SK-N-SH (cell line): ENCODE measurements around the gene GRM8. TPM values are rescaled to one million over a fixed set of nuclear protein-coding genes. Genes with fewer than 3 reads are reported as not detected.

Experiments
- CTCF ChIA-PET: fragments of 300-600, 350-600 bp; formaldehyde crosslinking; extraction: SDS; loops from one replicate; lab custom pipeline; 2021; lab: Yijun Ruan, JAX
- POLR2A ChIA-PET: fragments of 350-600 bp; sonication (Branson Sonifier 250); formaldehyde crosslinking; extraction: SDS; loops from one replicate; lab custom pipeline; 2020; ENCODE audit warnings: antibody characterized with exemption, inconsistent platforms; lab: Yijun Ruan, JAX
- DNase-seq: peaks from one replicate; pipeline ENCODE4 v3.0.0; 2012
- H2AFZ ChIP-seq: fragments of 200-600 bp; sonication (generic); 2 replicates; pipeline ENCODE4 v1.8.1; 2016; ENCODE audit warnings: antibody characterized with exemption, mild to moderate bottlenecking, low read depth
- H3F3A ChIP-seq: fragments of 200-600 bp; sonication (generic); replicated peaks from 2 replicates; pipeline ENCODE3; 2016; ENCODE audit warnings: antibody characterized with exemption, mild to moderate bottlenecking; ENCODE audit not compliant: insufficient read depth
- H3K27ac ChIP-seq, 2 experiments: fragments of 200-500 bp in 1 of 2; fragments of 200-600 bp in 1 of 2; sonication (Bioruptor generic) in 1 of 2; sonication (generic), shearing (Covaris generic) in 1 of 2; 2 replicates each; pipeline versions ENCODE4 v1.5.1 to v1.6.1; 2014 to 2016; ENCODE audit warnings: low read depth in 2 of 2, inconsistent platforms in 1 of 2, low read length in 1 of 2, mild to moderate bottlenecking in 1 of 2, mixed read lengths in 1 of 2
- H3K27me3 ChIP-seq: fragments of 200-600 bp; sonication (generic), shearing (Covaris generic); 2 replicates; pipeline ENCODE4 v1.6.1; 2016; ENCODE audit warnings: mixed run types; ENCODE audit not compliant: insufficient read depth
- H3K36me3 ChIP-seq, 2 experiments: fragments of 200-500 bp in 1 of 2; fragments of 200-600 bp in 1 of 2; sonication (Bioruptor generic) in 1 of 2; sonication (generic) in 1 of 2; replicated peaks in 1 of 2; 2 replicates each; pipeline versions ENCODE3 to v1.5.1; 2014 to 2016; ENCODE audit warnings: low read length in 1 of 2, mild to moderate bottlenecking in 1 of 2; ENCODE audit not compliant: insufficient read depth in 2 of 2, control insufficient read depth in 1 of 2
- H3K4me1 ChIP-seq, 2 experiments: fragments of 200-500 bp in 1 of 2; fragments of 200-600 bp in 1 of 2; sonication (Bioruptor generic) in 1 of 2; sonication (generic), shearing (Covaris generic) in 1 of 2; 2 replicates each; pipeline versions ENCODE4 v1.5.1 to v1.6.1; 2014 to 2016; ENCODE audit warnings: low read depth in 1 of 2, low read length in 1 of 2, mixed run types in 1 of 2; ENCODE audit not compliant: insufficient read depth in 2 of 2, control insufficient read depth in 1 of 2
- H3K4me2 ChIP-seq: fragments of 200-600 bp; sonication (generic), shearing (Covaris generic); 2 replicates; pipeline ENCODE4 v1.6.1; 2017; ENCODE audit warnings: mixed run types
- H3K4me3 ChIP-seq, 2 experiments: fragments of 200-500 bp in 1 of 2; fragments of 200-600 bp in 1 of 2; sonication (Bioruptor generic) in 1 of 2; sonication (generic), shearing (Covaris generic) in 1 of 2; 2 replicates each; pipeline versions ENCODE4 v1.5.1 to v1.8.1; 2014 to 2016; ENCODE audit warnings: low read depth in 2 of 2, inconsistent platforms in 1 of 2, low read length in 1 of 2, mild to moderate bottlenecking in 1 of 2, mixed read lengths in 1 of 2, moderate library complexity in 1 of 2
- H3K79me2 ChIP-seq: fragments of 200-600 bp; sonication (generic); 2 replicates; pipeline ENCODE4 v1.8.1; 2017; ENCODE audit warnings: mild to moderate bottlenecking; ENCODE audit not compliant: insufficient read depth
- H3K9ac ChIP-seq: fragments of 200-600 bp; sonication (generic); 2 replicates; pipeline ENCODE4 v1.6.1; 2017; ENCODE audit warnings: mixed run types
- H3K9me2 ChIP-seq: fragments of 200-600 bp; sonication (generic); 2 replicates; pipeline ENCODE4 v1.6.1; 2017; ENCODE audit warnings: mixed run types
- H3K9me3 ChIP-seq: fragments of 200-600 bp; sonication (generic); 2 replicates; pipeline ENCODE4 v1.6.1; 2017; ENCODE audit warnings: mixed run types, mild to moderate bottlenecking, moderate library complexity
- H4K20me1 ChIP-seq: fragments of 200-600 bp; sonication (generic); 2 replicates; pipeline ENCODE4 v1.6.1; 2017; ENCODE audit warnings: mild to moderate bottlenecking, mixed run types; ENCODE audit not compliant: insufficient read depth
- CTCF ChIP-seq: fragments of 200-600 bp; sonication (generic); IDR thresholded peaks from 2 replicates; pipeline ENCODE4 v1.6.1; 2017; ENCODE audit warnings: antibody characterized with exemption, mild to moderate bottlenecking, moderate library complexity
- ELF1 ChIP-seq: IDR thresholded peaks from 2 replicates; pipeline ENCODE4 v1.4.0; 2012
- EZH2phosphoT487 ChIP-seq: fragments of 200-600 bp; sonication (generic); IDR thresholded peaks from 2 replicates; pipeline ENCODE4 v1.6.1; 2017; ENCODE audit warnings: low read depth, mixed run types, mild to moderate bottlenecking, antibody characterized with exemption, moderate library complexity, borderline replicate concordance
- GATA2 ChIP-seq: sonication (generic); formaldehyde crosslinking; IDR thresholded peaks from 2 replicates; pipeline ENCODE4 v1.5.0; 2020; ENCODE audit warnings: mild to moderate bottlenecking, missing genetic modification reagents
- IRF3 ChIP-seq: fragments of 150-350 bp; IDR thresholded peaks from 2 replicates; pipeline ENCODE4 v1.6.1; 2016; ENCODE audit warnings: mild to moderate bottlenecking, low read depth, low read length
- MEF2A ChIP-seq: IDR thresholded peaks from 2 replicates; pipeline ENCODE4 v1.4.0; 2012; ENCODE audit warnings: low read depth, borderline replicate concordance
- NRF1 ChIP-seq: IDR thresholded peaks from 2 replicates; pipeline ENCODE4 v1.6.1; 2012; ENCODE audit warnings: low read depth, mild to moderate bottlenecking, low read length
- PBX3 ChIP-seq: IDR thresholded peaks from 2 replicates; pipeline ENCODE4; 2012
- POLR2AphosphoS5 ChIP-seq: IDR thresholded peaks from 2 replicates; pipeline ENCODE4 v1.6.1; 2012; ENCODE audit warnings: low read depth, low read length
- RAD21 ChIP-seq: IDR thresholded peaks from 2 replicates; pipeline ENCODE4 v1.6.1; 2012; ENCODE audit warnings: mild to moderate bottlenecking, low read length
- RCOR1 ChIP-seq: fragments of 150-350 bp; IDR thresholded peaks from 2 replicates; pipeline ENCODE4 v1.6.1; 2017; ENCODE audit warnings: antibody characterized with exemption, low read length
- RXRA ChIP-seq: IDR thresholded peaks from 2 replicates; pipeline ENCODE4 v1.4.0; 2012; ENCODE audit warnings: low read depth, mild to moderate bottlenecking, borderline replicate concordance
- TEAD4 ChIP-seq: IDR thresholded peaks from 2 replicates; pipeline ENCODE4 v1.4.0; 2012; ENCODE audit warnings: mild to moderate bottlenecking, borderline replicate concordance; ENCODE audit not compliant: insufficient read depth
- YY1 ChIP-seq: IDR thresholded peaks from 2 replicates; pipeline ENCODE4 v1.4.0; 2012; ENCODE audit warnings: low read depth, mild to moderate bottlenecking
- WGBS: methylation state at CpG from one replicate; pipeline ENCODE4 v1.1.6; 2017; ENCODE audit warnings: low lambda C conversion rate; 5-methylcytosine and 5-hydroxymethylcytosine counted together
- polyA plus RNA-seq, 3 experiments: library from polyadenylated mRNA; depleted of rRNA; stranded (reverse); fragments of >200 nt; gene quantifications; 2 replicates each; pipeline ENCODE4 v1.2.3, GENCODE V29; 2012

GRM8 gene
- polyA plus RNA-seq, 1 of the 3 experiments (the other 2 are of a cell fraction) = 0.10 TPM

GRCh38 chr7:127221731-127222130, 31.0 kb downstream of the GRM8 start:
- no peaks in the 10 kb centered on the region for H3K9me3 ChIP-seq
- ChIA-PET POLR2A (no interaction called here), CTCF (interaction anchor here (0.9 to 1.4 kb wide), 2 partner anchors 12 to 33 kb away, joined by 3 read pairs; no protein-coding TSS in a partner anchor)
- H3K4me1 ChIP-seq = no peaks in the 10 kb centered on the region
- H3K4me3 ChIP-seq = no peak overlapping the region
- no peak overlapping the region for H3K4me2 ChIP-seq
- H2AFZ ChIP-seq = no peak overlapping the region
- TF ChIP-seq PBX3 (no peak), IRF3 (no peak), RXRA (no peak), RAD21 (no peak), POLR2AphosphoS5 (no peak), YY1 (no peak), ELF1 (no peak), CTCF (no peak), GATA2 (CRISPR knock-in tag) (no peak), MEF2A (no peak), RCOR1 (no peak), NRF1 (no peak), TEAD4 (no peak), EZH2phosphoT487 (no peak)
- TF ChIP-seq, all 33 proteins: peak for 0
- no peak overlapping the region for H3K9ac ChIP-seq
- H3K27me3 ChIP-seq = no peaks in the 10 kb centered on the region
- H3K36me3 ChIP-seq = no peaks in the 10 kb centered on the region
- 20% methylated on average over 1 of the region's 1 CpG for WGBS
- H3K79me2 ChIP-seq = no peaks in the 10 kb centered on the region
- H3K27ac ChIP-seq = no peak overlapping the region
- no peak for DNase-seq
- no peaks in the 10 kb centered on the region for H3F3A ChIP-seq
- no peaks in the 10 kb centered on the region for H3K9me2 ChIP-seq
- H4K20me1 ChIP-seq = no peaks in the 10 kb centered on the region
